Right atrium auricular region (tissue), 2 donors: Measurements from ENCODE around the gene FHAD1. TPM values are rescaled to one million over a fixed set of nuclear protein-coding genes. Genes with fewer than 3 reads are reported as not detected.

Source experiments
- DNase-seq: peaks from one replicate; pipeline ENCODE4 v3.0.0-alpha.2; 2019; ENCODE audit warnings: low spot score
- H3K27ac ChIP-seq, 2 donors: fragments of 200-600 bp; sonication (generic); 1 replicate in 1 of 2; 2 replicates in 1 of 2; pipeline ENCODE4 v1.5.1; 2016 to 2019
- H3K27me3 ChIP-seq, 2 donors: fragments of 200-600 bp; sonication (generic); one replicate each; pipeline versions ENCODE4 v1.5.1 to v1.6.0; 2017 to 2019
- H3K36me3 ChIP-seq: fragments of 200-600 bp; sonication (generic); one replicate; pipeline ENCODE4 v1.5.1; 2016
- H3K4me1 ChIP-seq, 2 donors: fragments of 200-600 bp; sonication (generic); one replicate each; pipeline versions ENCODE4 v1.5.1 to v1.6.0; 2017 to 2019
- H3K4me3 ChIP-seq, 2 donors: fragments of 200-600 bp; sonication (generic); 1 replicate in 1 of 2; 2 replicates in 1 of 2; pipeline ENCODE4 v1.5.1; 2017 to 2019; ENCODE audit warnings: mild to moderate bottlenecking in 1 of 2, moderate library complexity in 1 of 2
- H3K9me3 ChIP-seq, 2 donors: fragments of 200-600 bp; sonication (generic); one replicate each; pipeline ENCODE4 v1.5.1; 2019
- CTCF ChIP-seq, 2 donors: fragments of 200-600 bp; sonication (generic); IDR thresholded peaks; one replicate each; pipeline ENCODE4 v1.5.1; 2019; ENCODE audit warnings: antibody characterized with exemption in 2 of 2
- total RNA-seq, 2 donors: library from RNA; depleted of rRNA; stranded (reverse); fragments of >200 nt; gene quantifications; one replicate each; pipeline ENCODE4 v1.1.0, GENCODE V29; 2016

FHAD1 gene
- total RNA-seq, 2 donors from 2014 or later, result not detected

GRCh38 chr1:15220024-15220392 lies 27.0 kb upstream of the FHAD1 start:
- Histone ChIP-seq H3K27ac (no peak overlapping the region), H3K9me3 (no peaks in the 10 kb centered on the region), H3K36me3 (no peaks in the 10 kb centered on the region), H3K27me3 (no peaks in the 10 kb centered on the region), H3K4me3 (no peak overlapping the region), H3K4me1 (peaks cover 0 to 9% of the 10 kb centered on the region in 2 donors)
- no peak for DNase-seq
- no peak for TF ChIP-seq CTCF (IDR thresholded peaks at IDR 0.05)

DNA sequence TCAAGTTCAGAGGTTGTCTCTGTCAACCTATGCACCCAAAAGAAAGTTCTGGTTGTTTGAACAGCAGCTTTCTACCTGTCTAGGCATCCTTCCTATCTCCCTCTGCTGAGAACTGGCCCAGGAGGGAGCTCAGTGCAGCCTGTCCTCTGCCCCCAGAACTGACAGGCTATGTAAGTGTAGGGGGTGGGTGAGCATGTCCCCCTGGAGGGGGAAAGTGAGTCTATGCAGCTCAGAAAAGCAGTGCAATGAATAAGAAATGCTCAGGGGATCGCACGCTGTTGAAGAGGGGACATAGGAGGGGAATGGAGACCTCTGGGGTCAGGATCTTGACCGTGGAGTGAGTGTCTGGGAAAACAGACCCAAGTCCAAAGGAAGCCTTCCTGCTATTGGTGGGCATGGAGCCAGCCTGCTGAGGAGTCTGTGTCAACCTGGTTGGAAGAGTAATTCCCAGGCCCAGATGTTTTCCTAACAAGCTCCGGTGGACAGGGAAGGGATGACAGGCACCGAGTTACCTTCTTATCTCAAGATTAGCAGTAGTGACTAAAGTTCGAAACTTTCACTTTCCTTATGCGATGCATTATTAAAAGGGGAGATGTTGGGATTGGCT lies 26.1 kb upstream of the FHAD1 start:
- Histone ChIP-seq H3K27me3 (no peaks in the 10 kb centered on the region), H3K36me3 (no peaks in the 10 kb centered on the region), H3K4me1 (peaks cover 0 to 9% of the 10 kb centered on the region in 2 donors), H3K27ac (no peak overlapping the region), H3K4me3 (no peak overlapping the region), H3K9me3 (no peaks in the 10 kb centered on the region)
- TF ChIP-seq CTCF (IDR thresholded peaks at IDR 0.05), result no peak
- no peak for DNase-seq

GRCh38 chr1:15222653-15223303 lies 24.2 kb upstream of the FHAD1 start:
- H3K36me3 ChIP-seq, result no peaks in the 10 kb centered on the region
- H3K4me3 ChIP-seq, result no peak overlapping the region
- no peak overlapping the region for H3K27ac ChIP-seq
- TF ChIP-seq CTCF (IDR thresholded peaks at IDR 0.05), result no peak
- H3K4me1 ChIP-seq, result peaks cover 0 to 9% of the 10 kb centered on the region in 2 donors
- DNase-seq, result no peak
- H3K9me3 ChIP-seq, result no peaks in the 10 kb centered on the region
- H3K27me3 ChIP-seq, result no peaks in the 10 kb centered on the region

GRCh38 chr1:15224259-15224869 lies 22.7 kb upstream of the FHAD1 start:
- Histone ChIP-seq H3K9me3 (no peaks in the 10 kb centered on the region), H3K4me1 (no peaks in the 10 kb centered on the region), H3K4me3 (no peak overlapping the region), H3K27me3 (no peaks in the 10 kb centered on the region), H3K36me3 (no peaks in the 10 kb centered on the region), H3K27ac (no peak overlapping the region)
- TF ChIP-seq CTCF (IDR thresholded peaks at IDR 0.05), result no peak
- DNase-seq, result no peak

- Histone ChIP-seq H3K27me3 (no peaks in the 10 kb centered on the region), H3K9me3 (no peaks in the 10 kb centered on the region), H3K4me3 (no peak overlapping the region), H3K36me3 (no peaks in the 10 kb centered on the region), H3K4me1 (no peaks in the 10 kb centered on the region), H3K27ac (no peak overlapping the region)
- TF ChIP-seq CTCF (IDR thresholded peaks at IDR 0.05), result no peak
- no peak for DNase-seq
Observed at GRCh38 chr1:15224974-15225373, 22.0 kb upstream of the FHAD1 start.
